Heart left ventricle (tissue), 16 donors: Measurements from ENCODE around the gene CAMKMT. TPM values are rescaled to one million over a fixed set of nuclear protein-coding genes. Genes with fewer than 3 reads are reported as not detected.

Experiments
- ATAC-seq, 4 donors: fragments of 200-7000 bp; cut with Tn5 transposase; one replicate each; pipeline ENCODE4 v1.9.1; 2020 to 2022; ENCODE audit warnings: moderate library complexity in 4 of 4, mild to moderate bottlenecking in 3 of 4, moderate number of reproducible peaks in 1 of 4
- DNase-seq, 5 donors: peaks; one replicate each; pipeline ENCODE4 v3.0.0-alpha.2; 2020
- H3K27ac ChIP-seq, 12 donors: fragments of 200-600 bp; sonication (generic) in 4 of 12; one replicate each; pipeline versions ENCODE4 v1.5.0 to v1.8.0; 2016 to 2022; ENCODE audit warnings: mild to moderate bottlenecking in 2 of 12
- H3K27me3 ChIP-seq, 9 donors: fragments of 200-600 bp; sonication (generic) in 2 of 9; one replicate each; pipeline versions ENCODE4 v1.5.1 to v1.8.0; 2016 to 2022; ENCODE audit warnings: mild to moderate bottlenecking in 3 of 9
- H3K36me3 ChIP-seq, 9 donors: fragments of 200-600 bp; sonication (generic) in 2 of 9; one replicate each; pipeline versions ENCODE4 v1.5.0 to v1.8.0; 2018 to 2022; ENCODE audit warnings: mild to moderate bottlenecking in 2 of 9
- H3K4me1 ChIP-seq, 12 donors: fragments of 200-600 bp; sonication (generic) in 4 of 12; one replicate each; pipeline versions ENCODE4 v1.5.0 to v1.8.0; 2016 to 2022; ENCODE audit warnings: mild to moderate bottlenecking in 3 of 12
- H3K4me3 ChIP-seq, 12 donors: fragments of 200-600 bp; sonication (generic) in 4 of 12; one replicate each; pipeline versions ENCODE4 v1.5.0 to v1.8.0; 2017 to 2022; ENCODE audit warnings: mild to moderate bottlenecking in 9 of 12, moderate library complexity in 4 of 12
- H3K9me3 ChIP-seq, 12 donors: fragments of 200-600 bp; sonication (generic) in 4 of 12; one replicate each; pipeline versions ENCODE4 v1.5.0 to v1.8.0; 2016 to 2022; ENCODE audit warnings: mild to moderate bottlenecking in 1 of 12
- CTCF ChIP-seq, 12 donors: fragments of 200-600 bp; sonication (generic) in 4 of 12; IDR thresholded peaks; one replicate each; pipeline versions ENCODE4 v1.5.0 to v1.8.0; 2018 to 2022; ENCODE audit warnings: antibody characterized with exemption in 12 of 12, mild to moderate bottlenecking in 5 of 12
- POLR2A ChIP-seq, 2 donors: fragments of 450-650 bp; IDR thresholded peaks; one replicate each; pipeline ENCODE4 v1.6.1; 2017; ENCODE audit warnings: antibody characterized with exemption in 2 of 2, mild to moderate bottlenecking in 2 of 2, moderate library complexity in 2 of 2
- WGBS, 4 donors: extraction: QIAGEN DNeasy Blood & Tissue Kit in 2 of 4; methylation state at CpG; one replicate each; pipeline versions ENCODE4 v1.1.5 to v1.1.7; 2013 to 2018; 5-methylcytosine and 5-hydroxymethylcytosine counted together
- intact Hi-C, 10 donors: fragments of 100-400 bp; cut with DNase I; formaldehyde crosslinking; loops; one replicate each; pipeline versions ENCODE4 v1.11.1 to v1.14.2; 2022
- polyA plus RNA-seq, 2 donors: library from polyadenylated mRNA; stranded (reverse); fragments of 200-250 nt; gene quantifications; one replicate each; pipeline ENCODE4 v1.2.3, GENCODE V29; 2013
- total RNA-seq, 9 donors: library from RNA; depleted of rRNA in 2 of 9; stranded (reverse); fragments of >200 nt in 2 of 9; fragmentation: NEBNext Ultra II Directional in 3 of 9; extraction: Animal tissue kit (Norgen Biotek cat#: 25700) in 3 of 9; gene quantifications; one replicate each; pipeline versions ENCODE4 v1.1.0 to v1.2.4, GENCODE V29; 2016 to 2023
- donor health status: ischemic (EF 13 %, LVEDD 7.1; RV severe dilation, severe dysfunction).
- donor health status: healthy with polysubstance abuse.
- donor health status: DM: no; HTN: yes; CAD: no.
- donor health status: DM: no; HTN: no; CAD: no.
- donor health status: ischemic (EF 25% LVEDD 6.9; RV normal size, moderate dysfunction).
- donor health status: ischemic (EF 25% LVEDD 5.7; RV mildly dilated, moderate dysfunction).
- donor health status: healthy.
- donor health status: DM: yes; HTN: yes; CAD: no.
- donor health status: ischemic (EF 35%, LVEDD 5.7; RV mildly dilated, moderate dysfunction).
- donor health status: nonischemic (EF 11% LVEDD 7.7; RV severe dilation, severe dysfunction).
- donor health status: DM: yes; HTN: yes; CAD: no.
- donor health status: PGD.
- donor health status: ischemic (EF 29% LVEDD 5.4; RV normal size, mild dysfunction).
- donor health status: nonischemic (EF 23%, LVEDD 6.1; RV moderate dilation, normal function).

The CAMKMT gene
- total and polyA plus RNA-seq, 11 donors: 2.5 to 10.1 (median 4.4) TPM

DNA sequence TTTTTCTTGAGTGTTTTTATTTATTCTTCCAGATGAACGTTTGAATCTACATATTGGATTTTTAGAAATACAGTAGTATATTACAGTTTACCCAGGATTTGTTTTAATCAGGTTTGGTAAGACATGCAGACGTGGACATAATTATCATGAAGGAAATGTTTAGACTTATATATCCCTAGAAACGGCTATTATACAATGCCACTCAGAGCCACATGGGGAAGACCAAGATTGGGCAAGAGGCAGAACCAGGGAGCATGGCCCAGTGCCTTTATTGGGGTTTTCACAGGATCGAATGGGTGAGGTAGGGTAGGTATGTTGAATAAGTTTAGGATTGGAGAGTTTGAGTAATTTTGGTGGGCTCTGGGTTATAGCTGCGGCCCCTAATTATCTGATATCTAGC lies 212.2 kb downstream of the CAMKMT start:
- TF ChIP-seq CTCF (IDR thresholded peaks at IDR 0.05) (no peak), POLR2A (IDR thresholded peaks at IDR 0.05) (no peak)
- ATAC-seq (no peak), DNase-seq (no peak)
- Histone ChIP-seq H3K9me3 (no peaks in the 10 kb centered on the region), H3K27ac (no peak overlapping the region), H3K27me3 (no peaks in the 10 kb centered on the region), H3K4me1 (peaks cover 0 to 8% (median 0%) of the 10 kb centered on the region in 12 donors), H3K36me3 (no peaks in the 10 kb centered on the region), H3K4me3 (no peak overlapping the region)
- WGBS, 4 donors: 91 to 94% (median 92%) methylated on average over 5 of the region's 5 CpGs
- intact Hi-C loops: no loop called here

DNA sequence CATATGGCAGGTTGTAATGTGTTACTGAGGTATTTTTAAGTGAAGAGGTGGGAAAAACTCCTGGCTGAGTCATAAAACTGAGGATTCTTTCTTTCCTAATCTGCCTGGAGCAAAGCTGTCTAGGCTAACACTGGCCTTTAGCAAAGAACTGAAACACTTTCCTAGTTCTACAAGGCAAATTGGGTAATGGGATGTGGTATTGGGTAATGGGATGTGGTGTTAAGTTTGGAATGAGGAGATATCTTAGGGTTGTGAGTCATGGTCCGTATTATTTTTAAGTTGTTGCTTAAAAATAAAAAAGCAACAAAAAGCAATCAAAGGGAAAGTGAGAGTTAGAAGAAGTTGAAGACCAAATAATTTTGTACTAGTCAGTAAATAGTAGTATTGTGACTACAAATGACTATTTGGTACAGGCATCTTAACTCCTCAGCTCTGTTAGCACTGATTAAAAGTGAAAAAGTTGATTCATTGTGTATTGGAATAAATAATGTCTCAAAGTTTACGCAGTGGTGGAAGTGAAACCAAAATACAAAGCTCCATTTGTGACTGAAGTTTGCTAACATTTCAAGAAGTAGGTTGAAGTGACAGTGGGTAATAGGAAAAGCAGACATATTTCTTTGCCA lies 216.8 kb downstream of the CAMKMT start:
- intact Hi-C loops: no loop called here
- TF ChIP-seq POLR2A (IDR thresholded peaks at IDR 0.05) (no peak), CTCF (IDR thresholded peaks at IDR 0.05) (no peak)
- 73 to 83% (median 82%) methylated on average over 2 of the region's 2 CpGs for WGBS, 4 donors
- peak overlapping the region in 1 of 12 donors; percentile 73 for H3K27ac ChIP-seq
- H3K9me3 ChIP-seq: no peaks in the 10 kb centered on the region
- no peak overlapping the region for H3K4me3 ChIP-seq
- no peaks in the 10 kb centered on the region for H3K36me3 ChIP-seq
- ATAC-seq (peak in 1 of 4 donors; percentile 47), DNase-seq (no peak)
- H3K27me3 ChIP-seq: no peaks in the 10 kb centered on the region
- peaks cover 0 to 14% (median 0%) of the 10 kb centered on the region in 12 donors for H3K4me1 ChIP-seq

GRCh38 chr2:44579115-44579836 lies 217.5 kb downstream of the CAMKMT start:
- no peak for DNase-seq
- ATAC-seq: no peak
- Histone ChIP-seq H3K36me3 (no peaks in the 10 kb centered on the region), H3K4me1 (peaks cover 0 to 14% (median 0%) of the 10 kb centered on the region in 12 donors), H3K4me3 (no peak overlapping the region), H3K27me3 (no peaks in the 10 kb centered on the region), H3K9me3 (no peaks in the 10 kb centered on the region), H3K27ac (peak overlapping the region in 1 of 12 donors; percentile 73)
- WGBS, 4 donors: 73 to 81% (median 77%) methylated on average over 6 of the region's 6 CpGs
- intact Hi-C loops: no loop called here
- no peak for TF ChIP-seq POLR2A (IDR thresholded peaks at IDR 0.05)
- no peak for TF ChIP-seq CTCF (IDR thresholded peaks at IDR 0.05)

DNA sequence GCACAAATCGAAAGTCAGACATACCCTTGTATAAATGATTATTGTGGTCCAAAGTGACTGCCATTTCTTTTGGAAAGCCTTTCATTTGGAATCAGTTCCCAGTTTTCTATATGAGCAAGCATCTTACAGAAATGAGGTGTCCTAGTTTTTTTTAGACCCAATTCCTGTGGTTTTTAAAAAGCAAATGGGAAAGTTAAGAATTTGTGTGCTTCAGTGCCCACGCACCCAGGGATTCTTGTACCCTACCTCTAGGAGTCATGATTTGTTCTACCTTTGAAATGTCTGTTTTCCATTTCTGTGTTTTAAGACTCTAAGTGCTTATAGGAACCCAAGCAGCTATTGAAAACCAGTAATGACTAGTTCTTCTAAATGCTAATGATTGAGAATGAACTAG lies 218.1 kb downstream of the CAMKMT start:
- no peak for ATAC-seq
- no peaks in the 10 kb centered on the region for H3K36me3 ChIP-seq
- intact Hi-C loops: no loop called here
- TF ChIP-seq CTCF (IDR thresholded peaks at IDR 0.05) (no peak), POLR2A (IDR thresholded peaks at IDR 0.05) (no peak)
- 89 to 96% (median 93%) methylated on average over 2 of the region's 2 CpGs for WGBS, 4 donors
- H3K27me3 ChIP-seq: no peaks in the 10 kb centered on the region
- H3K9me3 ChIP-seq: no peaks in the 10 kb centered on the region
- no peak overlapping the region for H3K4me3 ChIP-seq
- peaks cover 0 to 14% (median 0%) of the 10 kb centered on the region in 12 donors for H3K4me1 ChIP-seq
- DNase-seq: no peak
- no peak overlapping the region for H3K27ac ChIP-seq
